KBM-7 (cell line): ENCODE measurements around the gene ZDHHC7.

Experiments used
- DNase-seq: peaks from one replicate; pipeline ENCODE4 v3.0.0-alpha.2; 2015
- in situ Hi-C: fragments of 300-500 bp; cut with MboI; formaldehyde crosslinking; loops from 2 replicates; pipeline ENCODE4 v1.14.3; 2020; ENCODE audit warnings: low sequenced_read_pairs, low pct_unique_long_range_greater_than_20kb, mixed read lengths

ZDHHC7 gene

DNA sequence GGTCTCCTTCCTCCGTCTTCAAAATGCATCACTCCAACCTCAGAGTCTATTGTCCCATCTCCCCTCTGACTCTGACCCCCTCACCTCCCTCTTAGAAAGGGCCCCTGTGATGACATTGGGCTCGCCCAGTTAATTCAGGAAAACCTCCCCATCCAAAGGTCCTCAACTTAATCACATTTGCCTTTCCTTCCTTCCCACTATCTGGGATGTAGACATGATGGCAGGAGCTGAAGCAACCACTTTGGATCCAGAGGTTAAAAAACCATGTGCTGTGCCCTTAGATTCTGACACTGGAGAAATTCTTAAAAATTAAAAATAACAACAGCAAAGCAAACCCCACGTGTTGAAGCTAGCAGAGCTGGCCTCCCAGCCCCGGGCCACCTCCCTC is 80.2 kb downstream of the ZDHHC7 start:
- DNase-seq: no peak
- in situ Hi-C loops: no loop called here

GRCh38 chr16:84930298-84931106 is 80.8 kb downstream of the ZDHHC7 start:
- in situ Hi-C loops: no loop called here

DNA sequence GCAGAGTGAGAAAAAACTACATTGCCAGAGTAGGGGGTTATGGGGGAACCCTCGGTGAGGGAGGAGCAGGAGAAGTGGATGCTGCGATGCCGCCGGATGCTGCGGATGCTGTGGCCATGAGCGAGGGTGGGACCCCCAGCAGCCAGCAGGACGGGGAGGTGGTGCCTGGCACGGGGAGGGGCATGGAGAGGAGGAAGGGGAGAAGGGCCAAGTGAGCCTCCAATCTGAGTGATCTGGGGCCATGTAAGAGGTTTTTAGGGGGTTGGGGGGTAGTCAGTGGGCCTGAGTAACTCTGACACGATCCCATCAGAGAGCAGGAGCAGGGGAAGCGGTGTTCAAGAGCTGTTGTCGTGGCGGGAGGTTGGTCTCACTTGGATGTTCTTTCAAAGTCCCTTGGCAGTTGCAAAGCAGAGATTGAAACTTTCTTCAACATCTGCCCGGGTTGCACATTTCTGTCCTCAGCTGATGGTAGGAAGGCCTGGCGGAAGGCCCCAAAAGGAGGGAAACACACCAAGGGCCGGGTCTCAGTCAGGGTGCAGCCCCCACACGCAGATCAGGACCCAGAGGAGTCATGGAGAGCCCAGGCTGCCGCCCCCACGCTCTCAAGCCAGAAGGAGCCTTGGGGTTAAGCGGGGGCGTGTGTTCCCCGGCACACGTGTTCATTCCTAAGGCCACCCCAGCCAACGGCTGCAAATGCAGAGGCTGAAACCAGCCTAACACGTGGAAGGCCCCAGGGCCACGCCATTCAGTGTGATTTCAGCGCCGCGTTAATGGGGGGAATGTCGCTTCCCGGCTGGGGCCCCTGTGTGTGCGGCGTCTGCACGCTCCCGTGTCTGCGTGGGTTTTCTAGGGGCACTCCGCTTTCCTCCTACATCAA is 81.7 kb downstream of the ZDHHC7 start:
- DNase-seq: no peak
- in situ Hi-C loops: no loop called here

More at GRCh38 chr16:84930298-84931106, 80.8 kb downstream of the ZDHHC7 start:
- no peak for DNase-seq

DNA sequence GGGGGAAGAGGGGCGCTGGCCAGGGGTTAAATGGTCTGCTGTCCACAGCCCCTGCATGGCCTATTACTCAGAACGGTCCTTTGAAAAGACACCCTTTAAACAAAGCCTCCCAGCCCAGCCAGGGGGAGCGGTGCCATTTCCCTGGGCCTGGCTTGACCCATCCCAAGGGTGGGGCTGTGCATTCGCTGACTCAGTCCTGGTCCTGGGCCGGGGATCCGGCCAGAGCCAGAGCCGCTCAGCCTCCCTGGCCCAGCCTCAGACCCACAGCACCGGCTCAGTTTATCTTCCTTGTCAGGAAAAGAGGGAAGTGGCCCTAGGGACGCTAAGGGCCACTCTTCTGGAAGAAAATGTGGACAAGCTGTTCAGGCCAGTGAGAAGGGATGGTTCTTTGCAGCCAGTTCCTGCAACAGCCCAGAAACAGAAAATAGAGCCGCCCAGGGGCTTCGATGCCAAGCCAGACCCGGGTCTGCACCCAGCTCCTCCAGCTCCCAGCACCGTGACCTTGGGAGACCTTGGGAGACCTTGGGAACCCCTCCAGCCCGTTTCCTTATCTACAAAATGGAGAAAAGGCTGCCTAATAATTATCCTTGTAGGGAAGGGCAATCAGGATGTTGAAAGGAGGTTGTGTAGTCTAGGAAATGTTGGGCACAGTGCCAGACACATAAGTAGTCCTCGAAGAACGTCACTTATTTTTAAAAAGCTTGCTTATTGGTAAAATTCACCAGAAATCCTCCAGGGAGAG is 82.5 kb downstream of the ZDHHC7 start:
- no peak for DNase-seq
- in situ Hi-C loops: no loop called here

- DNase-seq: no peak
- in situ Hi-C loops: no loop called here
Observed at GRCh38 chr16:84927621-84928591, 83.4 kb downstream of the ZDHHC7 start.

DNA sequence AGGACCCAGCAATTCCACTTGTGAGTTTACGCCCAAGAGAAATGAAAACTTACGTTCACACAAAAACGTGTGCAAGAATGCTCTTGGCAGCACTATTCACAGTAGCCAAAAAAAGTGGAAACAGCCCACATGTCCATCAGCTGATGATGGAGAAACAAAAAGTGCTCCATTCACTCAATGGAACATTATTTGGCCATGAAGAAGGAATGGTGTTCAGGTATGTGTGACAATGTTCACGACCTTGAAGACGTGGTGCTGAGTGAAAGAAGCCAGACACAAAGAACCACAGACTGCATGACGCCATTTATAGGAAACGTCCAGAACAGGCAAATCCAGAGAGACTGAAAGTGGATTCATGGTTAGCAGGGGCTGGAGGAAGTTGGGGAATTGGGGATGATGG is 84.9 kb downstream of the ZDHHC7 start:
- in situ Hi-C loops: no loop called here

GRCh38 chr16:84925773-84926372 is 85.5 kb downstream of the ZDHHC7 start:
- DNase-seq: no peak
- in situ Hi-C loops: no loop called here

More for the DNA sequence above, 84.9 kb downstream of the ZDHHC7 start:
- no peak for DNase-seq

DNA sequence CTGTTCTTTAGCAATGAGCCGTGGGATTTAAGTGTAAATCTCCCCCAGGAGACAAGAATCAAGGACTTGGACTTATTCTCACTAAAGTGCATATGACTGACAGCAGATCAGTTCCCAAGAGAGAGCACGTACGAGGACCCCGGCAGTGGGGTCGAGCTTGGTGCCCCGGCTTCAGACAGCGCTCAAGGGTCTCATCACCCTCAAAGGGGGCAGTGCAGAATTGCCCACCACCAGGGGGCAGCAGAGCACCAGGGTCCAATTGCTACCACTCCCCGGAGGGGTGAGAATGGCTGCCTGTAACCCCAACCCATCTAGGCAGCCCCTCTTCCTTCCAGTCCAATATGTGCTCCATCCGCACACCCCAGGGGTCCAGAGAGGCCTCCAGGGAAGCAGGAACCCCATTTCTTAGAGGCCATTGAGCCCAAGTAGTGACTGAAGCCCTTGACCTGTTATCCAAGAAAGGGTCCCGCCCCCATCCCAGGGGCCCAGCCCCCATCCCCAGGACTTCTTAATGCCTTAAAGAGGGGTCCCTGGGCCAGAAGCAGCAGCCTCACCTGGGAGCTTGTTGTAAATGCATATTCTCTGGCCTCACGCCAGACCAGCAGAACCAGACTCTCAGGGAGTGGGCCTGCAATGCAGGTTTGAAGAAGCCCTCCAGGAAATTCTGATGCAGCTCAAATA is 86.1 kb downstream of the ZDHHC7 start:
- in situ Hi-C loops: no loop called here
- peak; percentile 68 for DNase-seq

- no peak for DNase-seq
- in situ Hi-C loops: no loop called here
Observed at GRCh38 chr16:84924331-84925091, 86.8 kb downstream of the ZDHHC7 start.
